KG1 (cell line): Measurements from ENCODE around the gene SUB1.
"Not testable (repeated sequence)": the region's sequence is repeated elsewhere in the genome, so short reads cannot be mapped to it uniquely, and the experiment has no call there.

Experiments
- DNase-seq: peaks from one replicate; lab custom pipeline; 2025; lab: John Stamatoyannopoulos, UW

Gene SUB1

DNA sequence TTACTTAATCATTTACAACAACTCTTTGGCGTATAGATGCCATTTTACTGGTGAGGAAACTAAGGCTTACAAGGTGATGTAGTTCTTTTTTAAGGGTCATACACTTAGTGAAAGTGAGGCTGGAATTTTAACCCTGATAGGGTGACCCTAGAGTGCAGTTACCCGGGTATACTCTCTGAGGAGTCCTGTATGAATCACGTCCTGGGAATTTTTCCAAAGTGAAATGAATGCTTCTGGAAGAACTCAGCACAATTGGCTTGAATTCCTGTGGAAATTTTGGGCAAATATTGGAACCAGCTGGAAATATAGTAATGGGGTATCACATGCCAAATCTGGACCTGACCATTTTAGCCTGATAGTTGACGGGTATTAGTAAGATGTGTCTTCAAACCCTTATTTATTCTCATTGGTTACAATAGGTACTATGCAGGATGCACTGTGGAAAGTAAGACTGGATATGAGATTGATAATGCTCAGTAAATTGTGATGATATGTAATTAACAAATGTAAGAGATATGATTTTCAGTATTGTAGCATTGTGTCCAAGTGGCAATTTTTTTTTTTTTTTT is 14.8 kb downstream of the SUB1 start:
- DNase-seq = no peak

DNA sequence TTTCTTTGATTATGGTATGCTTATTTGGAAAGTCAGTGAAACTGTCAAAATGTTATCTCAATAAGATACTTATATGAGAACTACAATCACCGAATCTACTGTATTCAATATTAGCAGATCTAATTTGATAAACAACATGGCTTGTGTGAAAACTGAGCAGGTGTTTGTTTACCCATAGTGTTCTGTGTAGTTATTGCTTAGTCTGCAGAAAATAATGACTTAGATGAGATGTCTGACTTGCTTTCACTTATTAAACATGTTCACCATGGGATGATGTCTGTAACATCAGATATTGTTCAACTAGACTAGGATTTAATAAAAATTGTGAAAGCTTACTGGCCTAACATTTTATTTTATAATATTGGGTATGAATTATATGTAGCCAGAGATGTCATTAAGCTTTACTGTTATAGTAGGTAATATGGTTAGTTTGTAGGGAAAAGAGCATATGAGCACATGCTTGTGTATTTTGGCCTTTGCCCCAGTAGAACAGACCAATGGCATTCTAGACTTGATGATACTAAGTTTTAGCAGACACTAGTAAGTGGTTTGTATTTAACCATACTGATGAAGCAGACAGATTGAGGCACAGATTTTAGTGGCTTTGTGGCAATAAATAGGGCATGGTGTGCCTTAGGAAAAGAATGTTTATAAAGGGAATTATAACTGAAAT is 16.4 kb downstream of the SUB1 start:
- DNase-seq = no peak

DNA sequence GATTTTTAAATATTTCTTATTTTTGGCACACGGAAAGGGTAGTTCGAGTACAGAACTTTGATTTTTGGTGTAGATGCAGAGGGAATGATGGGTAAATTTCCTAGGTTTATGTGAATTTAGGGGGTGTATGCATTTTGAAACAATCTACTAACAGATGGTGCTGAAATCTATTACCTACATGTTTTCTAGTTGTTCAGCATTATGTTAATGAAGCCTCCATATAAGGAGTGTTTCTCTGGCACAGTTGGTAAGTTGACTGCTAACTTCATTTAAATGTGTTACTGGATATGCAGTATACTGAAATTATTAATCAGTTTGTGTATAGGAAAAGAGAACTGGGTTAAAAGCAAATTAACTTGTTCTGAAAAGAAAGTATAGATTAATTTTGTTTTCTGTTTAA is 17.5 kb downstream of the SUB1 start:
- no peak for DNase-seq

DNA sequence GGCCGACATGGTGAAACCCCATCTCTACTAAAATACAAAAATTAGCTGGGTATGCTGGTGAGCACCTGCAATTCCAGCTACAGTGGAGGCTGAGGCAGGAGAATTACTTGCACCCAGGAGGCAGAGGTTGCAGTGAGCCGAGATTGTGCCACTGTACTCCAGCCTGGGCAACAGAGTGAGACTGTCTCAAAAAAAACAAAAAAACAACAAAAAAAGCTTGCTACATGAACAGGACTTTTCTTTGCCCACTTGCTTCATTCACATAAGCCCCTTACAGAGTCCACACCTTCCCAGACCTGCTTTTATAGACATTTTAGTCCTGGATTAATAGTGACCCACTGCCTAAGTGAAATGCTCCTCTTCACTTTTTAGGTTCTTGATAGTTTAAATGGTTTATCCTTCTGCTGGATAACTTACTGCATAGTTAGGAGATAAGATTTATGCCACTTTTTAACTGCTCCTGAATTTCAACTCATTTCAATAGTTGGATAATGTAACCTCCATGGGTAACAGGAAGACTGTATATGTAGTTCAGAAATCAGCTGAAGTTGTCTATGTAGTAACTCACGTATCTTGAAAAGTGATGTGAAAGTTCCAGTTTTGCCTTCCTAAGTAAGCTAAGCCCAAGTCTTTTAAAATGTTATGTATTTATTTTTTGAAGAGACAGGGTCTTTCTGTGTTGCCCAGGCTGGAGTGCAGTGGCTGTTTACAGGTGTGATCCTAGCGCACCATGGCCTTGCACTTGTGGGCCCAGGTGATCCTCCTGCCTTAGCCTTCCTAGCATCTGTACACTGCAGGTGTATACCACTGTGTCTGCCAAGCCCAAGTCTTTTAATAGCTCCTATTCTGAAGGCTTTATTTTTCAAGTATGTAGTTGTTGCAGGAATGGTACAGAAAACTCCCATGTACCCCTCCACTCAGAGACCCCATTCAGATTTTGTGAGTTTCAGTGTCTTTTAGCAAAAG is 19.7 kb downstream of the SUB1 start:
- DNase-seq = no peak

DNA sequence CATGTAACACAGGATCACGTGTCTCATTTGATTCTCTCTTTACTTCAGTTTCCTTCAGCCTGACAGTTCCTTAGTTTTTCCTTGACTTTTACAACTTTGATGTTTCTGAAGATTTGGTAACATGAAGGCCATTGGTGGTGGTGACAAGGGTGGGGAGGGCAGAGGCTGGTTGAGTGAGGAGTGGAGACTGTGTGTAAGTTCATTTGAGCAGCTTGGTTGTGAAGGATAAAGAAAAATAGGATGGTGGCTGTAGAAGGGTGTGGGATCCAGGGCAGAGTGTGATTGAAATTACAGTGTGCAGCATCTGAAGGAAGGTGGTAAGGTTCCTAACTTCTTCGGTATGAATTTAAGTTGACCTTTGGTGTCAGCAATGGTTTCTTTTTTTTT is 20.4 kb downstream of the SUB1 start:
- DNase-seq = no peak

DNA sequence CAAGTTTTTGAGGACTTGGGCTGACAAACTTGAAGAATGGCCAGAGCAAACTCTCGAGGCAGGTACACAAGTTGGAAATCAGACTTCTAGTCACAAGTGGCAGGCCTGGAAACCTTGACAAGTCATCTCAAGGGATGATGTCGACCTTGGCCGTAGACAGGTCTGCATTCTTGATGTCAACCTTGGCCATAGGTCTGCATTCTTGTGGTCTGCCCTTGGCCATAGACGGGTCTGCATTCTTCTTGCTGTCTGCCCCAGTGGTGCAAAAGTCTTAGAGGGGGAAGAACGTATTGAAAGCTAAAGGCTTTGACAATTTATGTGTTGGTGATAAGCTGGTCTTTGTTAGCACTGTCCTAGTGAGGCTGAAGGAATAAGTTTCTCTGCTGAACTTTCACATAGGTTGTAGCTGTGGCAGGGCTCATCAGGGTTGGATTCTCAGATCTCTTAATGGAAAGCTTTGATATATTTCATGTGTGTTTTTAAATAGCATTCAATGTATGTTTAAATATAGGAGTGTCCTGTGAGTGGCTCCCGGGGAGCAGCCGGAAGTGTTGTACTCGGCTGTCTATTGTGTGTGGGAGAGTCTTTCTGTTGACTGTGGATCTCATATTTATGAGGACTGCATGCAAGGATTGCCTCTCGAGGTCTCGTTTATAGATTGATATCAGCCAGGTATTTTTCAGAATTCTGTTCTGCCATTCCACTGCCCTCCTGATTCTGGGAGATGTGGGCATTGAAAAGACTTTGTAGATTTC is 27.0 kb downstream of the SUB1 start:
- no peak for DNase-seq

DNA sequence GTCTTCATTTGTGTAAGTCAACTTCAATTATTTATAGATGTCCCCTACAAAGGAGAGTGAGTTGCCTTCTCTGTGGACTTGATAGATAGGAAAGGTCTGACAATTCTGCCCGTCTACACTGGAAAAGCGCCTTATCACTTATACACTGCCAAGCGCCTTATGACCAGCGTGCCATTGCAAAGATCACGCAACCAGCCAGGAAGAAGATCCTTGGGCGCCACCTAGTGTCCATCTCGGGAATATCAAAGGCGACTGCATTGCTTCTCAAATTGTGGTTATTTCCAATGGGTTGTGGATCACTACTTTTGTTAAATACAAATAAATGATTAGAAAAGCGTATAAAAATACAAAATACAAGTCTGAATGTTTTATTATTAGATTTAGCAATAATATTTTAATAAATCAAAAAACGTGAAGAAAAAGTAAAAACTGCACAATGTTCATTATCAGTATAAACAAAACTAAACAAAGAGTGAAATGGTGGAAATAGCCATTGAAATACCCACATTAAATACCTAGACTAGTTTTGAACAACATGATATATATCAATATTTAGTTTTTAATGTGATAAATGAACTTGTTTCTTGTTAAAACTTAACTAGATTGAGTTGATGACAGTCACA is 27.8 kb downstream of the SUB1 start:
- peak; percentile 73 for DNase-seq

DNA sequence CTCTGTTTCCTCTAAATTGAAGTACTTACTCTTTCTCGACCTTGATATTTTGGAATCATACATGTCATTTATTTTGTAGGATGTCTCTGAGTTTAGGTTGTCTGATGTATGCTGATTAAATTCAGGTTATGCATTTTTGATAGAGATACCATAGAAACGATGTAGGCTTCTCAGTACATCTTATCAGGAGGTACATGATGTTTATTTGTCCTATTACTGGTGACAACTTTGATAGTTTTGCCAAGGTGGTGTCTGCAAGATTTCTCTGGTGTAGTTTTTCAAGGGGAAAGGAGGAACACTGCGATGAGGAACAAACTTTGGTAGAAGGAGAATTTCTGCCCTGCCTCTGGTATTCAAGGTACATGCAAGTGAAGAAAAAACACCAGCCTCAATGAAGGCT is 29.9 kb downstream of the SUB1 start:
- DNase-seq = no peak

DNA sequence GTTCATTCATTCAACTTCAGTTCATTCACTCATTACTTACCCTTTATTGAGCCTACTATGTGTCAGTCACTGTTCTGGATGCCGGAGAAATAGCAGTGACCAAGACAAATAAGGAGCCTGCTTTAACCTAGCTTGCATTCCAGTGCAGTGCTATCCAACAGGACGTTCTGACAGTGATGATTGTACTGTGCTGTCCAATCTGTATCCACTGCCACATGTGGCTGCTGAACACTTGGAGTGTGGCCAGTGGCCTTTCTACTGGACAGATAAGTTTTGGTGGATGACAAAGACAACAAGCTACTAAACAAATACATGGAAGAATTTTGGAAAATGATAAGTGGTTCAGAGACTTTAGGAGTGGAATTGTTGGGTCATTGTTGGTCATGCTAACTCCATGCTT is 33.6 kb downstream of the SUB1 start:
- DNase-seq = no peak

DNA sequence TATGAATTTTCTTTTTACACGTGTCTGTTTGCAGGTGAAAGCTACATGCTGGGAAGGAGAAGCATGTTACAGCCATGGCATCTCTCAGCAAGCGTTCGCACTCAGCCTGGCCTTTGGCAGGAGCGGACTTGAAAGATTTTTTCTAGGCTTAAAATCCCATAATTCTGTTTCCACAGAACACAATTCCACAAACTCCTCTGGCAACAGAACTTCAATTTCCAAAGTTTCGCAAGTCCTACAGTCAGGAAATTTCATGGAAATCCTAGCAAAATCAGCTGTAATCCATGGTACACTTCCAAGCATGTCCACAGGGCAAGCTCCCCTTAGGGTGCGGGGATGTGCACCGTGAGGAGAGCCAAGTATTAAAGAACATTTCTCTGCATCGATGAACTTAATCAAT is 35.9 kb downstream of the SUB1 start:
- no peak for DNase-seq

DNA sequence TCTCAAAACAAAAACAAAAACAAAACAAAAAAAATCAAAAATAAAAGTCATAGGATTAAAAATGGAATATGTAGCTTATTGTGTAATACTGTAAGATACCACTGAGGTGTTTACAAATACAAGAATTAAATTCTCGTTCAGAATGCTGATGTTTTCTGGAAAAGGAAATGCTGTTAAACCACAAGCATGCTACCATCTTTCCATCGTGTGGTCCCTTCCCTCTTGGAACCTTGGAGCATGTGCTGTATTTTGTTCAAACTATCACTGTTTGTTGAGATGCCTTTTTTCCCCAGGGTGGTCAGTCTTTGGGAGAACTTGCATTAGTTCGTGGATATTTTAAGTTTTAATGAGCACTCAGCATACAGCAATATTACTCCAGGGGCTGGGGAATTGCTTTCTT is 39.7 kb downstream of the SUB1 start:
- DNase-seq = no peak

DNA sequence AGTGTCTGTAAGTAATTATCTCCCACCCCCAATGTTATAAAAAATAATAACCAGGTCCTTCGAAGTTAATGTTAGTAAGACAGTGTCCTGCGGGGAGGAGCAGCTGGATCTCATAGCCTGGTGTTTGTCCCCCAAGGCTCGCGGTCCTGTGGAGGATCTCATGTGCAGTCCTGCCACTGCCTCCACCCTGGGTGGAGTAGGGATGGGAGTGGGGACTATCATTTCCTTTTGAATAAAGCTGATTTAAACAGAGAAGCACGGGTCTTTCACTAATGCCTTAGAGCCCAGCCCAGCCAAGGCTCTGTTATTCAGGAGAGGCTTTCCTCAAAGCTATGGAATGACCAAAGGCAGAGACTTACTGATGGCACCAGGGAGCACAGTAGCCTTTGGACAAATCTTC is 40.2 kb downstream of the SUB1 start:
- no peak for DNase-seq

DNA sequence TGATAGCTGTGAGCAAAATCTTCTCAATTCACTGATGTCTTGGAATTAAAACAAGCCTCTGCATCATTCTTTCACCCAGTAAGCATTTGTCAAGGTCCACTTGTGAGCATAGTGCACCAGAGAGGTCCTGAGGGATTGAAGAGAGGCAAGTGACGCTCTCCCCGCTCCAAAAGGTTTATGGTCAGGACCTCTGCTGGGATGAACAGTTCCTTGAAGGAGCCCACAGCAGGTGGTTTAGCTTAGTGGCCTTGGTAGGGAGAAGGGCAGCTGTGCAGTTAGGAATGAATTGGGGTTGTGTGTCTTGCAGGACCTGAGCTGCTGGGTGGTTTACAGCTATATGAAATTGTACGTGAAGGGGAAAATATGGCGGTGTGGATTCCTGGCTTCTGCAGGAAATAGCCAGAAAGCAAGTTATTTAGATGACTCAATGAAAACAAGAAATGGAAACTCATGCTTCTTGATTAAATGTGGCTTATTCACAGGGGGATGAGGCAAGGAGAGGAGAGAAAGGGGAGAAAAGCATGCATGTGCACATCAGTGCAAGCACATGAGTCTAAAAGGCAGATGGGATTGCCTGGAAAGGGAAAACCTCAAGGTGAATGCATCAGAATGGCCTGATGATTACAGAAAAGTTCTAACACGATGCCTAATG is 42.0 kb downstream of the SUB1 start:
- no peak for DNase-seq

DNA sequence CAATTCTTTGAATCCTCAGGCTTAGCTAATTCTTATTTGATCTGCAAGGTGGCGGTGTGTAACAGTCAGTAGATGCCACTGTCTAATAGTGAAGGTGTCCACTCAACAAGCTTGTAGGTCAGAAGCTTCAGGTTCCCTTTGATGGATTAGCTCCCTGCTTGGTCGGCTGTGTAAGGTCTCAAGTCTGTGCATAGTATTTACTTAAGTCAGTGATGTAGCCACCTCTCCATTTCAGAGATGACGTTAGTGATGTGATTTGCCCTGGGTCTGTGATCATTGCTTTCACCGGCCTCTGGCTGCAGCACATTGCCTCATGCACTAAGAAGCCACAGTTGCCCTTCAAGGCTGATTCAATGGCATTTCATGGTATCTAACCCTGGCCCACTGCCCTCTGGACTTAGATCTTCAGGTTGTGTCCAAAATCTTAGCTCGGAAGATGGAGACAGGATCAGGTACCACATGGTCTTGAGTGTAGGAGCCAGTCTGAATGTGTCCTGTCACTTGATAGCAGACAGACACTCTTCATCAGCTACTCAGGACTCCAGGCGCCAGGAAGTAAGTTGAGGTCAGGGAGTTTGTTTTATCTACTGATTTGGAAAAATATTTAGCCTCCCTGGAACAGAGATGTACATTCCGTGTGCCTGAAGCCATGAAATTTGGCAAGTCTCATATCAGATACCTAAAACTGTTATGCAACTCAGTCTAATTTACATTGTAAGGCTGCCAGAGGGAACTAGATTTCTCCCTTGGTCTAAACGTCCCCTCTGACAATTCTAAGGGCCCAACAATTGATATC is 42.9 kb downstream of the SUB1 start:
- DNase-seq = no peak

DNA sequence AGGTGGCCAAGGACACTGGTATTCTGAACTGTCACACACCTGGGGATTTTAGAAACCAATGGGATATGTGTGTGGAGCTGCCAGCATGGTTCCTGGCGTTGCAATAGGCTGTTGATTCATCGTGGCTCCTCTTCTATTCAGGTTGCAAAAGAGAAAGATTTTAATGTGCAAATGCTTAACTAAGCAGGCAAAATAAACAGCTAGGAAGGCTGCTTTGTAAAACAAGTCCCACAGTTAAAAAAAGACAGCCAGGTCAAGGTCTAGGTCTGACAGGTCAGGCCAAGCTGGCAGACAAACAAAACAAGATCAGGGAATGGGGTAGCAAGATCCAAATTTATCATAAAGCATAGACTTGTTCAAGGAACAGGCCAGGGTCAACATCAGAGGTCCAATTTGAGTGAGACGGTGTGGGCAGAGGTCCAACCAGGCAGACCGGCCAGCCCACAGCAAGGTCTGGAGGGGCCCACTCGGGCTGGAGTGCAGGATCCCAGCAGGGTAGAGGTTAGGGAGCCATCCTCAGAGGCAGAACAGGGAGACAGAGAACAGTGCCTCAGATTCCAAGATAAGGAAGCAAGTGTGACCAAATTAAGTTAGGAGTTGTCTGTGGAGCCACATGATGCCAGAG is 45.6 kb downstream of the SUB1 start:
- no peak for DNase-seq

DNA sequence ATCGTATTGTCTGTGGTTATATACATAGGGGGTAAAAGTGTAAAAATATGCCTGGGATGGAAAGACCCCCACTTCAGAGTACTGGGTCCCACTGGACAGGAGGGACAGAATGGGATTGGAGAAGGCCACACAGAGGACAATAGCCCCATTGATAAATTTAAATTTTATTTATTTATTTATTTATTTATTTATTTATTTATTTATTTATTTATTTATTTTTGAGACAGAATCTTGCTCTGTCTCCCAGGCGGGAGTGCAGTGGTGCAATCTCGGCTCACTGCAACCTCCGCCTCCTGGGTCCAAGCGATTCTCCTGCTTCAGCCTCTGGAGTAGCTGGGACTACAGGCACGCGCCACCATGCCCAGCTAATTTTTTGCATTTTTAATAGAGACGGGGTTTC is 47.7 kb downstream of the SUB1 start:
- DNase-seq = not testable (repeated sequence)

DNA sequence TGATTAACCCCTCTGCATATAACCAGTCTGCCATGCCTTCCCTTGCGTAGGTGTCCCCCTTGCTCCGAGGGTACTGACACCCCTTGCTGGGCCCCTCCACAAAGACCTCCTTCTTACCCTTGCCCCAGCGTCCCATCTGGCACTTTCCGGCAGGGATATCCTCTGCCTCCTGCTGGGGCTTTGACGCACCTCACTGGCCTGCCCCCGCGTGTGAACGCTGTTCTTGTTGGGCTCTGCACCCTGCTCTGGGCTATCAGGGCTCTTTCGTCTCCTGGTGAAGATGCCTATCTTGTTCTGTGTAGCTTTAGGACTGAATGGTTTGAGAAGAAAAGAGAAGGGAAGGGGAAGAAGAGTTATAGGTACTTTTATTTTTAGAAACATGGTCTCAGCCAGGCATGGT is 53.0 kb downstream of the SUB1 start:
- DNase-seq = no peak

DNA sequence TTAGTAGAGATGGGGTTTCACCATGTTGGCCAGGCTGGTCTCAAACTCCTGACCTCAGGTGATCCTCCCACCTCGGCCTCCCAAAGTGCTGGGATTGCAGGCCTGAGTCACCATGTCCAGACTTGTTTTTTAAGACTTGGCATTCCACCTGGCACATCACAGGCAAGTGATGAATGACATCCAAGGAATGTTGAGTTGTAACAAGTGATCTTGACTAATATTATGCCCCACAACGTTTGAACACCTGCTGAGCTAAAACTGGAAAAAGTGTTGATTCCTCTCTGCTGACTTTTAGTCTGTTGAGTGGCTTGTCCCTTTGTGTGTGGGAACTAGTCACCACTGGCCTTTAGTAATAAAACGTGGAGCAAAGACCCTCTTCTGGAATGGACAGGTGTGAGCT is 54.6 kb downstream of the SUB1 start:
- DNase-seq = no peak

DNA sequence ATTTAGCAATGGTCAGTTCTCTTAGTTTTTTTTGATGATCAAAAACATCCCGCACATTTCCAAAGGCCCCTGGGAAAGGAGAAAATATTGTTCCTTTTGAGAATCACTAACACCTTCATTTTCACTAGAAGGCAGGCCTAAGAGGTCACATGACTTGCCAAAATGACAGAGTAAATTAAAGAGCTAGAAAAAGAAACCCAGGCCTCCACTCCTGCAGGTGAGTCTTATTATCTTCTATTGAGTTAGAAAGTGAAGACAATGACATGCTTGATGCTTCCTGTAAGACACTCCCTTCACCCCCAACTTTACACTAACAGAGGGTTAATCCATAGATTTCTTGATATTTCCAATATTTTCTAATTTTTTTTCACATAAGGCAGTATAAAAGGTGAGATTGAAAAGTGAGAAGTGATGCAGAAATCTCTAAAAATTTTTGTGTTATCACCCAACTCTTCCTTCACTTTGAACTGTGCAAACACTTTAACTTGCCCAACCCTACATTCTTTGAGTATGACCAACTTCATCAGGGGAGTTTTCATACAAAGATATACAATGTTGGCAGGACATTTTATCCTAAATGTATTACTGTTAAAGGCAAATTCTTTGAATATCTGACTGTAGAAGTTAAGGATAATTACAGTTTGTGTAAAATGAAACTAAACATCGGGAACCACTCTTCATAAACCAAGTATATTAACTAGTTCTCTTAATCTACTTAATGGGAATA is 57.1 kb downstream of the SUB1 start:
- DNase-seq = no peak
